PFSK-1 (cell line): ENCODE results near the gene ARHGEF7.

Experiments
- POLR2AphosphoS5 ChIP-seq: IDR thresholded peaks from 2 replicates; pipeline ENCODE4 v1.6.1; 2012; ENCODE audit warnings: low read depth, mild to moderate bottlenecking, control low read depth, low read length, moderate library complexity
- REST ChIP-seq, 2 experiments: IDR thresholded peaks; 2 replicates each; pipeline versions ENCODE4 v1.6.1 to v1.8.0; 2011 to 2012; ENCODE audit warnings: low read depth in 2 of 2, low read length in 2 of 2, control low read depth in 1 of 2, inconsistent platforms in 1 of 2, mild to moderate bottlenecking in 1 of 2, moderate library complexity in 1 of 2; ENCODE audit not compliant: insufficient read depth in 1 of 2
- SIN3A ChIP-seq: IDR thresholded peaks from 2 replicates; pipeline ENCODE4 v1.6.1; 2012; ENCODE audit warnings: mild to moderate bottlenecking, low read length, moderate library complexity, borderline replicate concordance; ENCODE audit not compliant: insufficient read depth
- TAF1 ChIP-seq: IDR thresholded peaks from 2 replicates; pipeline ENCODE4 v1.6.1; 2012; ENCODE audit warnings: low read length, control low read depth, borderline replicate concordance; ENCODE audit not compliant: insufficient read depth

- TF ChIP-seq TAF1: no peak
- no peak for TF ChIP-seq SIN3A
- no peak for TF ChIP-seq POLR2AphosphoS5
- TF ChIP-seq REST (IDR thresholded peaks at IDR 0.05; ENCODE audit: insufficient read depth in 1 of 2, low read depth in 2 of 2, low read length in 2 of 2): no peak
These were observed 133.7 kb downstream of the ARHGEF7 start for GRCh38 chr13:111248822-111249221.
